Cardiac fibroblast (primary cell): ENCODE measurements around the gene ERG.

Experiments used
- DNase-seq, 2 donors: peaks; one replicate each; pipeline versions ENCODE4 v3.0.0 to v3.0.0-alpha.2; 2010; ENCODE audit warnings: low read depth in 2 of 2
- H3K4me3 ChIP-seq, 2 donors: replicated peaks in 1 of 2; 1 replicate in 1 of 2; 2 replicates in 1 of 2; pipeline ENCODE4 v1.5.1; 2011; ENCODE audit warnings: low read depth in 2 of 2, low read length in 2 of 2, mild to moderate bottlenecking in 2 of 2, moderate library complexity in 1 of 2
- TF ChIP-seq, protein P1 (sequence below): IDR thresholded peaks from one replicate; pipeline ENCODE4 v1.5.1; 2011; ENCODE audit warnings: low read depth, mild to moderate bottlenecking, low read length, inconsistent platforms

The ERG gene

DNA sequence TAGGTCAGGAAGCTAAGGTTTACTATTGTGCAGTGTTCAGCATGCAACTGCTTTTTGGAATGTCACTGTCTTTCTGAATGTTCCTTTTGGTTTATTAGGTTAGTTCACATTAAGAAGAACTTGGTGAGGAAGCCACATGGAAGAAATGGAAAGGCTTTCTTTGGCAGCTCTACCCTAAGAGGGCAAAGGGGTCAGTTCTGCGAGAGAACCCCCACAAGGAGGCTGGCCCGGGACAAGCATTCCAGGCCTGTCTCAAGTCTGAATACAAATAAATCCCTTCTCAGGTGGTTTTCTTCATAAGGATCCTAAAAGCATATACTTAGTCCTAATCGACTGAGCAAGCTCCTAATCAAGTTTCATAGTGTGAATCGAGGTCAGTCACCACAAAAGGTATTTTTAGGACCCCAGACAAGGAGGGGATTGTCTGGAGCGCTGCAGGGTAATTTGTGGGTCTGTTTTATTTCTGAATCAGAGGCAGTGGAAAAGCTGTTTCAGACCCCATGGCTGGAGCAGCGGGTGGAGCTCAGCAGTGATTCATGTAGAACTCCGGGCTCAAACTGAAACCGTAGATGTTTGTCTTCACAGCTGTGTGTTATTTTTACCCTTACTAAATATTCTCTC is 63.3 kb downstream of the ERG start:
- TF ChIP-seq, protein P1, sequence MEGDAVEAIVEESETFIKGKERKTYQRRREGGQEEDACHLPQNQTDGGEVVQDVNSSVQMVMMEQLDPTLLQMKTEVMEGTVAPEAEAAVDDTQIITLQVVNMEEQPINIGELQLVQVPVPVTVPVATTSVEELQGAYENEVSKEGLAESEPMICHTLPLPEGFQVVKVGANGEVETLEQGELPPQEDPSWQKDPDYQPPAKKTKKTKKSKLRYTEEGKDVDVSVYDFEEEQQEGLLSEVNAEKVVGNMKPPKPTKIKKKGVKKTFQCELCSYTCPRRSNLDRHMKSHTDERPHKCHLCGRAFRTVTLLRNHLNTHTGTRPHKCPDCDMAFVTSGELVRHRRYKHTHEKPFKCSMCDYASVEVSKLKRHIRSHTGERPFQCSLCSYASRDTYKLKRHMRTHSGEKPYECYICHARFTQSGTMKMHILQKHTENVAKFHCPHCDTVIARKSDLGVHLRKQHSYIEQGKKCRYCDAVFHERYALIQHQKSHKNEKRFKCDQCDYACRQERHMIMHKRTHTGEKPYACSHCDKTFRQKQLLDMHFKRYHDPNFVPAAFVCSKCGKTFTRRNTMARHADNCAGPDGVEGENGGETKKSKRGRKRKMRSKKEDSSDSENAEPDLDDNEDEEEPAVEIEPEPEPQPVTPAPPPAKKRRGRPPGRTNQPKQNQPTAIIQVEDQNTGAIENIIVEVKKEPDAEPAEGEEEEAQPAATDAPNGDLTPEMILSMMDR, result no peak
- DNase-seq, result peak; percentile 51 to 71
- peak overlapping the region in 1 of 2 donors; percentile 8 for H3K4me3 ChIP-seq

DNA sequence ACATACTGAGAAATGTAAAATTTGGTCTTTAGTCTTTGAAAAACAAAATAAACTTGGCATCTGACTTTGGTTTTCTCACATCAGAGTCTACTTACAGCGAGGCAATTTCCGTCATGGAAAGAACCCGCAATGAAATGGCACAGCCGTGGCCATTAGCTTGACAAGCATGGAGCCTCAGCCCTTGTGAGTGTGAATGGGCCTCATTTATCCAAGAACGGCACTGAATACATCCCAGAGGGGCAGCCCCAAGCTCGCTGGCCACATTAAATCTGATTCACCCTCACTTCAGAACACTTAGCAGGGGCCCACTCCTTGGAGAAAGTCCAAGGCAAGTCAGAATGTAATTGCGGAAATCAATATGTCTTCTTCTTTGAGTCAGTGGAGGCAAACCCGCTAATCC is 64.8 kb downstream of the ERG start:
- H3K4me3 ChIP-seq, result no peak overlapping the region
- no peak for DNase-seq
- TF ChIP-seq, protein P1, result no peak

DNA sequence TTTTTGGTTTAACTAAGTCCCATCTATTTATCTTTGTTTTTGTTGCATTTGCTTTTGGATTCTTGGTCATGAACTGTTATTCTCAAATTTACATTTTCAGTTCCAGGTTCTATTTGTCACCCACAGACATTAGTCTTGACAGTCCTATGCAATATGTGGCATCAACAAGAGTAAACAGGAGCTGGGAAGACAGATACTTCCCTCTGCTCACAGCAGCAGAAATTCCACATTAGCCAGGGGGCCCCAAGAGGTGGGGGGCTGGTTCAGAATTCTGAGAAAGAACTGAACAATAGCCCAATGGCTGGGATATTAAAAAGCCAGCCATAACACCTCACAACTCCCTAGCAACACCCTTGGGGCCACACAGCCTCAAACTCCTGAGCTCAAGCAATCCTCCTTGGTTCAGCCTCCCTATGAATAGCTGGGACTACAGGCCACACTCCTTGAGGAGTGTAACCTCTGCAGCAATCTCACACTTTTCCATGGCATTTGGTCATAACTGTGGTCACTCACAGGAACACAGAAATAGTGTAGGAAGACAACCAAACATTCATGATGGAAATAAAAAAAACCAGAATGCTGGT is 67.8 kb downstream of the ERG start:
- DNase-seq, result no peak
- H3K4me3 ChIP-seq, result no peak overlapping the region
- TF ChIP-seq, protein P1, result no peak

DNA sequence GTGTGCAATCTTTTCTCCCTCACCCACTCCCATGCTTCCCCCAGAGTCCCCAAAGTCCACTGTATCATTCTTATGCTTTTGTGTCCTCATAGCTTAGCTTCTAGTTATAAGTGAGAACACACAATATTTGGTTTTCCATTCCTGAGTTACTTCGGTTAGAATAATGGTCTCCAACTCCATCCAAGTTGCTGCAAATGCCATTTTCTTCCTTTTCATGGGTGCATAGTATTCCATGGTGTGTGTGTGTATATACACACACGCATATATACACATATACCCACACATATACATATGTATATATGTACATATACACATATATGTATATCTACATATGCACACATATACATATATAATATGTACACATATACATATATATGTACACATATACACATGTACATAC is 69.3 kb downstream of the ERG start:
- no peak for DNase-seq
- TF ChIP-seq, protein P1, result no peak
- no peak overlapping the region for H3K4me3 ChIP-seq

- no peak overlapping the region for H3K4me3 ChIP-seq
- TF ChIP-seq, protein P1, result no peak
- DNase-seq, result no peak
These were observed 70.1 kb downstream of the ERG start for GRCh38 chr21:38428211-38428610.

DNA sequence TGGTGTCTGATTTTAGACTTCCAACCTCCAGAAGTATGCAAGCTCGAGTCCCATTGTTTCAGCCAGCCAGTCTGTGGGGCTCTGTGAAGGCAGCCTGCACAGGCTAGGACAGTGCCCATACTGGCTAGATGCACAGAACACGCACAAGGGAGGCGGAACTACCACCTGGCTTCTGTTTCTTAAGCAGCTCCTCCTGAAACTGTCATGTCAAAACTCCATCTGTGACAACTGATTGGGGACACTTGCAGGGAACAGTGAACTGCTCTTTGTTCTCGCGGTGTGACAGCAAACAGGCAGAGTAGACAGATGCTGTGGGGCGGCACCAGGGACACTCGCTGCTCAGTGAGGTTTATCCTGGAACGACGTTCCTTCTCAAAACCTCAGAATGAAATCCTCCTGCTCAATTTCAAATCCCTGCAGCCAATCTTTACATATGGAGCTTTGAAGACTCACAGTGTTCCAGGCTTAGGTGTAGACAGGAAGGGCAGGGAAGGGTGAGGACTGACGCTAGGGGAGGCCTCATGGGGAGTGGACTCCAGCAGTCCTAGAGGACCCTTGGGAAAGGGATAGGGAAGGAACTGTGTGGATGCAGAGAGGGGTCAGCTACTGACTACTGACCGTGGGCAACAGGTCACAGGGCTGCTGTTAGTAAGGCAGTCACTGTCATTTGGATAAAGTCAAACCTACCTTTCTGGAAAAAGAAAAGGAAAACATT is 73.8 kb downstream of the ERG start:
- no peak for DNase-seq
- TF ChIP-seq, protein P1, result no peak
- H3K4me3 ChIP-seq, result no peak overlapping the region
